Stomach (tissue), 9 donors: ENCODE results near the gene NAPB. TPM values are rescaled to one million over a fixed set of nuclear protein-coding genes. Genes with fewer than 3 reads are reported as not detected.

Experiments
- DNase-seq, 2 donors: peaks; one replicate each; pipeline versions ENCODE4 v3.0.0 to v3.0.0-alpha.2; 2013 to 2019
- H3K27ac ChIP-seq, 5 donors: fragments of 200-600 bp in 4 of 5; sonication (generic) in 4 of 5; one replicate each; pipeline ENCODE4 v1.5.1; 2013 to 2019; ENCODE audit warnings: mild to moderate bottlenecking in 1 of 5, moderate library complexity in 1 of 5
- H3K27me3 ChIP-seq, 3 donors: fragments of 200-600 bp; sonication (generic); one replicate each; pipeline ENCODE4 v1.5.1; 2017 to 2019; ENCODE audit warnings: mixed run types in 1 of 3
- H3K36me3 ChIP-seq, 4 donors: fragments of 200-600 bp; sonication (generic); 1 replicate in 3 of 4; 2 replicates in 1 of 4; pipeline ENCODE4 v1.5.1; 2016 to 2019
- H3K4me1 ChIP-seq, 4 donors: fragments of 200-600 bp; sonication (generic); one replicate each; pipeline ENCODE4 v1.5.1; 2016 to 2019
- H3K4me3 ChIP-seq, 4 donors: fragments of 200-600 bp; sonication (generic) in 3 of 4; one replicate each; pipeline ENCODE4 v1.5.1; 2016 to 2019; ENCODE audit warnings: mild to moderate bottlenecking in 1 of 4
- H3K9me3 ChIP-seq, 4 donors: fragments of 200-600 bp; sonication (generic); one replicate each; pipeline ENCODE4 v1.5.1; 2016 to 2019
- CTCF ChIP-seq, 7 experiments: fragments of 450-650 bp in 4 of 7; fragments of 200-600 bp in 3 of 7; sonication (generic) in 3 of 7; IDR thresholded peaks; one replicate each; pipeline ENCODE4 v1.5.1; 2016 to 2019; ENCODE audit warnings: antibody characterized with exemption in 7 of 7, control low read depth in 2 of 7, mild to moderate bottlenecking in 1 of 7
- EP300 ChIP-seq: sonication (generic); formaldehyde crosslinking; IDR thresholded peaks from one replicate; pipeline ENCODE4 v1.6.1; 2017; ENCODE audit warnings: antibody characterized with exemption
- POLR2A ChIP-seq, 4 donors: fragments of 450-650 bp; IDR thresholded peaks; one replicate each; pipeline ENCODE4 v1.6.1; 2016; ENCODE audit warnings: antibody characterized with exemption in 4 of 4, control low read depth in 2 of 4, mild to moderate bottlenecking in 1 of 4, moderate library complexity in 1 of 4
- POLR2AphosphoS5 ChIP-seq, 3 donors: sonication (generic); formaldehyde crosslinking; IDR thresholded peaks; one replicate each; pipeline ENCODE4 v1.6.1; 2016; ENCODE audit warnings: antibody characterized with exemption in 3 of 3
- WGBS, 5 donors: extraction: QIAGEN DNeasy Blood & Tissue Kit in 3 of 5; methylation state at CpG; one replicate each; pipeline versions ENCODE4 v1.1.5 to v1.1.7; 2013 to 2018; 5-methylcytosine and 5-hydroxymethylcytosine counted together
- intact Hi-C: fragments of 100-400 bp; cut with DNase I; formaldehyde crosslinking; loops from one replicate; pipeline ENCODE4 v1.15.1; 2023; ENCODE audit warnings: low total_unique reads
- polyA plus RNA-seq, 3 donors: library from polyadenylated mRNA; stranded (reverse); fragments of 200-250 nt; gene quantifications; one replicate each; pipeline ENCODE4 v1.2.3, GENCODE V29; 2013
- total RNA-seq, 5 donors: library from RNA; depleted of rRNA; stranded (reverse); fragments of >200 nt; gene quantifications; one replicate each; pipeline versions ENCODE4 v1.1.0 to v1.2.3, GENCODE V29; 2014 to 2016
- donor health status: healthy with polysubstance abuse.
- donor health status: Bipolar disorder and iron deficiency.
- donor health status: healthy.

The NAPB gene
- total and polyA plus RNA-seq, 8 donors = 0.58 to 33.5 (median 5.8) TPM

GRCh38 chr20:23399568-23400241, 21.6 kb downstream of the NAPB start:
- Histone ChIP-seq H3K27ac (no peak overlapping the region), H3K4me3 (no peak overlapping the region)
- intact Hi-C loops = no loop called here

GRCh38 chr20:23397961-23398360, 23.3 kb downstream of the NAPB start:
- intact Hi-C loops = no loop called here
- Histone ChIP-seq H3K4me3 (no peak overlapping the region), H3K4me1 (peaks cover 0 to 6% (median 0%) of the 10 kb centered on the region in 4 donors), H3K27ac (no peak overlapping the region), H3K36me3 (peaks cover 6 to 53% (median 44%) of the 10 kb centered on the region in 4 donors), H3K27me3 (no peaks in the 10 kb centered on the region), H3K9me3 (no peaks in the 10 kb centered on the region)
- 71 to 95% (median 83%) methylated on average over 2 of the region's 2 CpGs for WGBS, 5 donors
- TF ChIP-seq POLR2AphosphoS5 (IDR thresholded peaks at IDR 0.05) = no peak
- TF ChIP-seq POLR2A (IDR thresholded peaks at IDR 0.05) = no peak
- TF ChIP-seq CTCF (IDR thresholded peaks at IDR 0.05) = no peak
- TF ChIP-seq EP300 = no peak
- DNase-seq = no peak

More at GRCh38 chr20:23399568-23400241, 21.6 kb downstream of the NAPB start:
- DNase-seq = no peak
- H3K4me1 ChIP-seq = peaks cover 12 to 23% (median 15%) of the 10 kb centered on the region in 4 donors
- no peaks in the 10 kb centered on the region for H3K9me3 ChIP-seq
- peaks cover 0 to 35% (median 27%) of the 10 kb centered on the region in 4 donors for H3K36me3 ChIP-seq
- no peak for TF ChIP-seq EP300
- no peak for TF ChIP-seq POLR2AphosphoS5 (IDR thresholded peaks at IDR 0.05)
- no peak for TF ChIP-seq POLR2A (IDR thresholded peaks at IDR 0.05)
- TF ChIP-seq CTCF (IDR thresholded peaks at IDR 0.05) = no peak
- WGBS, 5 donors = 67 to 73% (median 69%) methylated on average over 6 of the region's 6 CpGs
- no peaks in the 10 kb centered on the region for H3K27me3 ChIP-seq

- no peak for TF ChIP-seq EP300
- no peak for TF ChIP-seq CTCF (IDR thresholded peaks at IDR 0.05)
- no peak for TF ChIP-seq POLR2A (IDR thresholded peaks at IDR 0.05)
- TF ChIP-seq POLR2AphosphoS5 (IDR thresholded peaks at IDR 0.05) = no peak
- Histone ChIP-seq H3K4me3 (no peak overlapping the region), H3K4me1 (peaks cover 0 to 6% (median 0%) of the 10 kb centered on the region in 4 donors), H3K27me3 (no peaks in the 10 kb centered on the region), H3K27ac (no peak overlapping the region), H3K36me3 (peaks cover 10 to 56% (median 47%) of the 10 kb centered on the region in 4 donors), H3K9me3 (no peaks in the 10 kb centered on the region)
- intact Hi-C loops = no loop called here
- DNase-seq = peak in 1 of 2 donors; percentile 21
- 61 to 74% (median 71%) methylated on average over 6 of the region's 6 CpGs for WGBS, 5 donors
Observed at GRCh38 chr20:23396950-23397627, 24.2 kb downstream of the NAPB start.

GRCh38 chr20:23393996-23394775, 27.1 kb downstream of the NAPB start:
- WGBS, 5 donors = 96 to 98% (median 97%) methylated on average over 4 of the region's 4 CpGs

More at GRCh38 chr20:23393996-23394775, 27.1 kb downstream of the NAPB start:
- Histone ChIP-seq H3K27me3 (no peaks in the 10 kb centered on the region), H3K4me3 (no peak overlapping the region), H3K36me3 (peaks cover 11 to 62% (median 60%) of the 10 kb centered on the region in 4 donors), H3K27ac (no peak overlapping the region), H3K4me1 (peaks cover 0 to 6% (median 0%) of the 10 kb centered on the region in 4 donors), H3K9me3 (no peaks in the 10 kb centered on the region)
- intact Hi-C loops = no loop called here
- TF ChIP-seq EP300 (no peak), POLR2A (IDR thresholded peaks at IDR 0.05) (no peak), CTCF (IDR thresholded peaks at IDR 0.05) (no peak), POLR2AphosphoS5 (IDR thresholded peaks at IDR 0.05) (no peak)
- no peak for DNase-seq
